ENCODE measurements around the gene DNAI4. TPM values are rescaled to one million over a fixed set of nuclear protein-coding genes. Genes with fewer than 3 reads are reported as not detected.

The DNAI4 gene
- total RNA-seq, 4 donors from 2014 or later, result 6.2 to 26.5 (median 16.8) TPM

Other genes with a start within 250 kb of the DNAI4 start
- gene DYNLT5, start 172.4 kb downstream of the DNAI4 start, total RNA-seq, result under 1 TPM in 2 of 4 donors, not detected in 2; 0.48 to 0.96 TPM
- 1 to 10 TPM in 2 of 4 donors, not detected in 2; 1.3 to 8.3 TPM for gene INSL5, start 123.6 kb downstream of the DNAI4 start, total RNA-seq
- 10 to 100 TPM; 32.6 to 85.7 (median 65.2) TPM for gene MIER1, start 134 bp upstream of the DNAI4 start, total RNA-seq
- gene SLC35D1, start 129.3 kb upstream of the DNAI4 start, total RNA-seq, result 10 to 100 TPM in 3 of 4 donors, 1 to 10 TPM in 1; 10.0 to 68.6 (median 51.9) TPM
- not detected for gene C1orf141, start 210.1 kb upstream of the DNAI4 start, total RNA-seq
- 1 to 10 TPM in 2 of 4 donors, not detected in 2; 2.0 to 4.3 TPM for gene IL23R, start 241.6 kb upstream of the DNAI4 start, total RNA-seq

All from transverse colon (tissue), 4 donors.